Neural cell (in vitro differentiated cells): ENCODE results near the gene TBC1D8.

Experiments used
- CTCF ChIP-seq: fragments of 450-650 bp; IDR thresholded peaks from 2 replicates; pipeline ENCODE4 v1.5.1; 2014; ENCODE audit warnings: antibody characterized with exemption, mild to moderate bottlenecking, moderate library complexity; ENCODE audit not compliant: poor library complexity, severe bottlenecking
- EP300 ChIP-seq: fragments of 450-650 bp; conservative IDR thresholded peaks from 2 replicates; pipeline ENCODE4 v1.6.1; 2014; ENCODE audit warnings: antibody characterized with exemption, mild to moderate bottlenecking, moderate library complexity; ENCODE audit not compliant: poor library complexity, severe bottlenecking
- EZH2 ChIP-seq: fragments of 200-600, 300-800 bp; shearing (Covaris generic), sonication (generic); IDR thresholded peaks from 2 replicates; pipeline ENCODE4 v1.6.1; 2014; ENCODE audit warnings: antibody characterized with exemption, low read length, borderline replicate concordance, mild to moderate bottlenecking; ENCODE audit not compliant: insufficient read depth, poor library complexity, severe bottlenecking
- POLR2AphosphoS5 ChIP-seq: IDR thresholded peaks from 2 replicates; pipeline ENCODE4 v1.6.1; 2012
- RAD21 ChIP-seq: fragments of 450-650 bp; conservative IDR thresholded peaks from 2 replicates; pipeline ENCODE4 v1.6.1; 2014; ENCODE audit warnings: antibody characterized with exemption, mild to moderate bottlenecking, moderate library complexity
- TAF1 ChIP-seq: IDR thresholded peaks from 2 replicates; pipeline ENCODE4 v1.6.1; 2012; ENCODE audit warnings: low read depth

GRCh38 chr2:100972452-100972851, 178.7 kb downstream of the TBC1D8 start:
- TF ChIP-seq CTCF (no peak), RAD21 (no peak), EZH2 (no peak), EP300 (no peak), POLR2AphosphoS5 (no peak), TAF1 (no peak)
